PC-3 (cell line): ENCODE measurements around the gene PTPRD. TPM values are rescaled to one million over a fixed set of nuclear protein-coding genes. Genes with fewer than 3 reads are reported as not detected.

Experiments
- ATAC-seq: fragments of 200-7000 bp; cut with Tn5 transposase; 2 replicates; pipeline ENCODE4 v1.9.1; 2020; ENCODE audit warnings: mild to moderate bottlenecking, moderate library complexity
- BruUV-seq: library from RNA; stranded (reverse); fragments of 400-500 nt; replicated peaks from 2 replicates; lab custom pipeline; 2021; lab: Mats Ljungman, UMichigan
- CTCF ChIA-PET: fragments of 300-600 bp; sonication (Branson Sonifier 250); formaldehyde crosslinking; loops from one replicate; lab custom pipeline; 2022; ENCODE audit warnings: antibody characterized with exemption; lab: Charles Lee
- POLR2A ChIA-PET: fragments of 300-600 bp; sonication (Branson Sonifier 250); formaldehyde crosslinking; loops from one replicate; lab custom pipeline; 2022; ENCODE audit warnings: antibody characterized with exemption; ENCODE audit not compliant: unreplicated experiment; lab: Charles Lee
- DNase-seq: peaks from one replicate; pipeline ENCODE4 v3.0.0-alpha.2; 2015
- H2AFZ ChIP-seq: fragments of 300-600 bp; sonication (generic); 2 replicates; pipeline ENCODE4 v1.6.0; 2016; ENCODE audit warnings: antibody characterized with exemption, low read length
- H3F3A ChIP-seq: fragments of 300-600 bp; sonication (generic); one replicate; pipeline ENCODE4 v1.6.0; 2017; ENCODE audit warnings: antibody characterized with exemption, low read length, control low read depth, mild to moderate bottlenecking; ENCODE audit not compliant: unreplicated experiment
- H3K27ac ChIP-seq: fragments of 300-600 bp; sonication (generic); 2 replicates; pipeline ENCODE4 v1.5.1; 2016; ENCODE audit warnings: mild to moderate bottlenecking, low read length
- H3K27me3 ChIP-seq: fragments of 300-600 bp; sonication (generic); 2 replicates; pipeline ENCODE4 v1.6.1; 2016; ENCODE audit warnings: low read length, mixed read lengths
- H3K36me3 ChIP-seq: fragments of 300-600 bp; sonication (generic); 2 replicates; pipeline ENCODE4 v1.6.1; 2016; ENCODE audit warnings: low read depth, mixed run types, low read length, mixed read lengths
- H3K4me1 ChIP-seq: fragments of 300-600 bp; sonication (generic); 2 replicates; pipeline ENCODE4 v1.5.1; 2016; ENCODE audit warnings: low read length; ENCODE audit not compliant: insufficient read depth
- H3K4me2 ChIP-seq: fragments of 300-600 bp; sonication (generic); 2 replicates; pipeline ENCODE4 v1.6.0; 2016; ENCODE audit warnings: low read length
- H3K4me3 ChIP-seq: fragments of 300-600 bp; sonication (generic); 2 replicates; pipeline ENCODE4 v1.5.1; 2016; ENCODE audit warnings: mild to moderate bottlenecking, low read length, mixed read lengths
- H3K79me2 ChIP-seq: fragments of 300-600 bp; sonication (generic); 2 replicates; pipeline ENCODE4 v1.6.1; 2017; ENCODE audit warnings: low read length, mixed read lengths
- H3K9ac ChIP-seq: fragments of 300-600 bp; sonication (generic); 2 replicates; pipeline ENCODE4 v1.6.0; 2016; ENCODE audit warnings: mild to moderate bottlenecking, low read length
- H3K9me2 ChIP-seq: fragments of 300-600 bp; sonication (generic); replicated peaks from 2 replicates; pipeline ENCODE4 v1.6.1; 2016; ENCODE audit warnings: mixed run types, low read length, mixed read lengths
- H3K9me3 ChIP-seq: fragments of 300-600 bp; sonication (generic); 2 replicates; pipeline ENCODE4 v1.6.1; 2016; ENCODE audit warnings: low read length, mixed read lengths
- H4K20me1 ChIP-seq: fragments of 300-600 bp; sonication (generic); 2 replicates; pipeline ENCODE4 v1.6.1; 2016; ENCODE audit warnings: low read length, mixed read lengths
- CTCF ChIP-seq: fragments of 300-600 bp; sonication (generic); conservative IDR thresholded peaks from 2 replicates; pipeline ENCODE4 v1.5.1; 2017; ENCODE audit warnings: antibody characterized with exemption, low read depth, mild to moderate bottlenecking, low read length
- EZH2 ChIP-seq: fragments of 300-600 bp; sonication (generic); IDR thresholded peaks from one replicate; pipeline ENCODE4 v1.6.1; 2017; ENCODE audit warnings: antibody characterized with exemption, mild to moderate bottlenecking, low read length; ENCODE audit not compliant: unreplicated experiment
- EZH2phosphoT487 ChIP-seq: fragments of 300-600 bp; sonication (generic); IDR thresholded peaks from 2 replicates; pipeline ENCODE4 v1.6.1; 2018; ENCODE audit warnings: mild to moderate bottlenecking, antibody characterized with exemption, low read length, borderline replicate concordance
- intact Hi-C: fragments of 100-400 bp; cut with micrococcal nuclease; formaldehyde crosslinking; loops from 2 replicates; pipeline ENCODE4 v1.9.0; 2023
- total RNA-seq: library from RNA; depleted of rRNA; stranded (reverse); fragments of >200 nt; gene quantifications from 2 replicates; pipeline ENCODE4 v1.2.3, GENCODE V29; 2014

Gene PTPRD
- total RNA-seq, 1 experiment from 2014 or later, result not detected

GRCh38 chr9:9997585-9997984, 615.2 kb downstream of the PTPRD start:
- ChIA-PET CTCF (no interaction called here), POLR2A (no interaction called here)

GRCh38 chr9:9996259-9996658, 616.5 kb downstream of the PTPRD start:
- Histone ChIP-seq H3K36me3 (no peaks in the 10 kb centered on the region), H3K9me3 (no peaks in the 10 kb centered on the region), H2AFZ (no peak overlapping the region), H4K20me1 (no peaks in the 10 kb centered on the region), H3K4me1 (no peaks in the 10 kb centered on the region), H3K4me2 (no peak overlapping the region), H3K27ac (no peak overlapping the region), H3K4me3 (no peak overlapping the region), H3K9ac (no peak overlapping the region), H3K9me2 (no peaks in the 10 kb centered on the region), H3K27me3 (no peaks in the 10 kb centered on the region), H3K79me2 (no peaks in the 10 kb centered on the region), H3F3A (no peaks in the 10 kb centered on the region)
- intact Hi-C loops, result no loop called here
- no peak for ATAC-seq
- ChIA-PET CTCF (no interaction called here), POLR2A (no interaction called here)
- TF ChIP-seq CTCF (no peak), EZH2 (no peak), EZH2phosphoT487 (no peak)
- no TSS peak for BruUV-seq
- DNase-seq, result no peak

More at GRCh38 chr9:9997585-9997984, 615.2 kb downstream of the PTPRD start:
- Histone ChIP-seq H3K79me2 (no peaks in the 10 kb centered on the region), H3K27ac (no peak overlapping the region), H3K4me2 (no peak overlapping the region), H3K9me3 (no peaks in the 10 kb centered on the region), H4K20me1 (no peaks in the 10 kb centered on the region), H3K4me1 (no peaks in the 10 kb centered on the region), H3K27me3 (no peaks in the 10 kb centered on the region), H3K36me3 (no peaks in the 10 kb centered on the region), H3F3A (no peaks in the 10 kb centered on the region), H3K4me3 (no peak overlapping the region), H2AFZ (no peak overlapping the region), H3K9ac (no peak overlapping the region), H3K9me2 (no peaks in the 10 kb centered on the region)
- DNase-seq, result no peak
- BruUV-seq, result no TSS peak
- no peak for TF ChIP-seq EZH2phosphoT487
- TF ChIP-seq CTCF, result no peak
- TF ChIP-seq EZH2, result no peak
- ATAC-seq, result no peak
- intact Hi-C loops, result no loop called here

- ChIA-PET POLR2A (no interaction called here), CTCF (no interaction called here)
- no peaks in the 10 kb centered on the region for H3K27me3 ChIP-seq
- ATAC-seq, result no peak
- H3K27ac ChIP-seq, result no peak overlapping the region
- intact Hi-C loops, result no loop called here
- H2AFZ ChIP-seq, result no peak overlapping the region
- H3K9ac ChIP-seq, result no peak overlapping the region
- H3K4me3 ChIP-seq, result no peak overlapping the region
- no peaks in the 10 kb centered on the region for H3K9me3 ChIP-seq
- no TSS peak for BruUV-seq
- H3K36me3 ChIP-seq, result no peaks in the 10 kb centered on the region
- H3K4me2 ChIP-seq, result no peak overlapping the region
- no peaks in the 10 kb centered on the region for H4K20me1 ChIP-seq
- DNase-seq, result no peak
- no peaks in the 10 kb centered on the region for H3K4me1 ChIP-seq
- no peaks in the 10 kb centered on the region for H3F3A ChIP-seq
- H3K79me2 ChIP-seq, result no peaks in the 10 kb centered on the region
- no peaks in the 10 kb centered on the region for H3K9me2 ChIP-seq
- no peak for TF ChIP-seq CTCF
- TF ChIP-seq EZH2, result no peak
- no peak for TF ChIP-seq EZH2phosphoT487
Measured at GRCh38 chr9:9992936-9993335, 619.9 kb downstream of the PTPRD start.
